ENCODE results near the gene ARIH2.

The ARIH2 gene

GRCh38 chr3:48974076-48974864 is 55.6 kb downstream of the ARIH2 start:
- no peaks in the 10 kb centered on the region for H3K79me2 ChIP-seq (ENCODE audit: insufficient read depth, low read depth)
- H2AFZ ChIP-seq (ENCODE audit: low read depth): no peak overlapping the region
- peak overlapping the region; percentile 18; the same call in 1 of the 2 replicates for H3K27ac ChIP-seq
- no peaks in the 10 kb centered on the region for H4K20me1 ChIP-seq (ENCODE audit: insufficient read depth)
- no peaks in the 10 kb centered on the region for H3K27me3 ChIP-seq (ENCODE audit: insufficient read depth, low read depth)
- H3K4me2 ChIP-seq: no peak overlapping the region
- no peak overlapping the region for H3K9ac ChIP-seq
- H3K4me3 ChIP-seq (IDR thresholded peaks at IDR 0.05; ENCODE audit: insufficient read depth, low read depth, low read length): no peak overlapping the region
- TF ChIP-seq CTCF (conservative IDR thresholded peaks at IDR 0.05; ENCODE audit: low read depth, low read length): no peak
- H3K36me3 ChIP-seq (ENCODE audit: insufficient read depth): no peaks in the 10 kb centered on the region
- H3K4me1 ChIP-seq (ENCODE audit: low read depth, poor library complexity, severe bottlenecking): peaks cover 14% of the 10 kb centered on the region

GRCh38 chr3:48979451-48979850 is 60.8 kb downstream of the ARIH2 start:
- H3K27me3 ChIP-seq (ENCODE audit: insufficient read depth, low read depth): no peaks in the 10 kb centered on the region
- H3K79me2 ChIP-seq (ENCODE audit: insufficient read depth, low read depth): no peaks in the 10 kb centered on the region
- no peak overlapping the region for H3K27ac ChIP-seq
- H3K9ac ChIP-seq: no peak overlapping the region
- H4K20me1 ChIP-seq (ENCODE audit: insufficient read depth): no peaks in the 10 kb centered on the region
- no peak overlapping the region for H2AFZ ChIP-seq (ENCODE audit: low read depth)
- no peak for TF ChIP-seq CTCF (conservative IDR thresholded peaks at IDR 0.05; ENCODE audit: low read depth, low read length)
- no peaks in the 10 kb centered on the region for H3K36me3 ChIP-seq (ENCODE audit: insufficient read depth)
- no peak overlapping the region for H3K4me2 ChIP-seq
- no peak overlapping the region for H3K4me3 ChIP-seq (IDR thresholded peaks at IDR 0.05; ENCODE audit: insufficient read depth, low read depth, low read length)
- H3K4me1 ChIP-seq (ENCODE audit: low read depth, poor library complexity, severe bottlenecking): peaks cover under 1% of the 10 kb centered on the region

GRCh38 chr3:48980295-48980694 is 61.7 kb downstream of the ARIH2 start:
- Histone ChIP-seq H3K27ac (no peak overlapping the region), H3K4me1 (ENCODE audit: low read depth, poor library complexity, severe bottlenecking) (no peaks in the 10 kb centered on the region), H3K36me3 (ENCODE audit: insufficient read depth) (no peaks in the 10 kb centered on the region), H4K20me1 (ENCODE audit: insufficient read depth) (no peaks in the 10 kb centered on the region), H3K4me3 (IDR thresholded peaks at IDR 0.05; ENCODE audit: insufficient read depth, low read depth, low read length) (no peak overlapping the region), H3K27me3 (ENCODE audit: insufficient read depth, low read depth) (no peaks in the 10 kb centered on the region), H3K9ac (no peak overlapping the region), H2AFZ (ENCODE audit: low read depth) (no peak overlapping the region), H3K79me2 (ENCODE audit: insufficient read depth, low read depth) (no peaks in the 10 kb centered on the region), H3K4me2 (no peak overlapping the region)
- no peak for TF ChIP-seq CTCF (conservative IDR thresholded peaks at IDR 0.05; ENCODE audit: low read depth, low read length)

- no peak overlapping the region for H3K27ac ChIP-seq
- no peaks in the 10 kb centered on the region for H3K36me3 ChIP-seq (ENCODE audit: insufficient read depth)
Measured at GRCh38 chr3:48982016-48982415, 63.4 kb downstream of the ARIH2 start.

More at GRCh38 chr3:48982016-48982415, 63.4 kb downstream of the ARIH2 start:
- Histone ChIP-seq H3K4me1 (ENCODE audit: low read depth, poor library complexity, severe bottlenecking) (no peaks in the 10 kb centered on the region), H3K9ac (no peak overlapping the region), H3K4me3 (IDR thresholded peaks at IDR 0.05; ENCODE audit: insufficient read depth, low read depth, low read length) (no peak overlapping the region), H3K79me2 (ENCODE audit: insufficient read depth, low read depth) (no peaks in the 10 kb centered on the region), H4K20me1 (ENCODE audit: insufficient read depth) (no peaks in the 10 kb centered on the region), H2AFZ (ENCODE audit: low read depth) (no peak overlapping the region), H3K4me2 (no peak overlapping the region), H3K27me3 (ENCODE audit: insufficient read depth, low read depth) (no peaks in the 10 kb centered on the region)
- TF ChIP-seq CTCF (conservative IDR thresholded peaks at IDR 0.05; ENCODE audit: low read depth, low read length): no peak
